ENCODE results near the gene PCDH9. TPM values are rescaled to one million over a fixed set of nuclear protein-coding genes. Genes with fewer than 3 reads are reported as not detected.
A peak's percentile ranks its signal among the peaks of the same experiment; 100 is the strongest.

The PCDH9 gene
- total RNA-seq, 1 donor from 2014 or later, result 5.1 TPM

DNA sequence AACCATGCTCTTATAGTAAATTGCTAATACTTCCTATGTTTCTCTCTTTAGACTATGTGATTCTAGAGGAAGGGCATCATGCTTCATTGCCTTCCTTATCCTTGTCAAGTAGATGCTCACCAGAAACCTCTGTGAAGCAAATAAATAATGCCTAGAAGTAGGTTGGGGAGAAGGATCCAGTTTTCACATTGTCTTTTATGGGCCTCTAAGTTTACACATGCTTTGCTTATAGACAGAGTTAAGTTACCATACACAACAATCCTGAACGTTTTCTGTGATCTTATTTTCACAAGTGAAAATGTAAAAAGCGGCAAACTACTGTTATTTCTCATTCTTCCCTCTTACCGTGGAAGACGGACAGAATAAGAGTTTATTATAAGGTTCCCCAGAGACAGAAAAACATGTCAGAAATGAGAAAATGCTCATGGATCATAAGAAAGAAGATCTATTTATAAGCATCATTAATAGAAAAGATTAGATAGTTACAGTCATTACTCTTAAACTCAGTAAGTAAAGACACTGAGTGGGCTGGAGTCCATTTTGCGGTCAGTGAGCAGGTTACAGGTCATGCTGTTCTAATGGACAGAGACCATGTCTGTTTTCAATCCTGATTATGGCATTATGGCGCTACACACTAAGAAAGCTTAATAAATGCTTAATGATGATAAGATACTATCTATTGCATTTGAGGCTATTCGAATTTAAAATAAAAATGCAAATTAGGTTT lies 723.9 kb downstream of the PCDH9 start:
- no peaks in the 10 kb centered on the region for H3K27me3 ChIP-seq
- H3K4me1 ChIP-seq, result no peaks in the 10 kb centered on the region
- no peak overlapping the region for H3K27ac ChIP-seq
- DNase-seq, result no peak
- TF ChIP-seq, protein P1, sequence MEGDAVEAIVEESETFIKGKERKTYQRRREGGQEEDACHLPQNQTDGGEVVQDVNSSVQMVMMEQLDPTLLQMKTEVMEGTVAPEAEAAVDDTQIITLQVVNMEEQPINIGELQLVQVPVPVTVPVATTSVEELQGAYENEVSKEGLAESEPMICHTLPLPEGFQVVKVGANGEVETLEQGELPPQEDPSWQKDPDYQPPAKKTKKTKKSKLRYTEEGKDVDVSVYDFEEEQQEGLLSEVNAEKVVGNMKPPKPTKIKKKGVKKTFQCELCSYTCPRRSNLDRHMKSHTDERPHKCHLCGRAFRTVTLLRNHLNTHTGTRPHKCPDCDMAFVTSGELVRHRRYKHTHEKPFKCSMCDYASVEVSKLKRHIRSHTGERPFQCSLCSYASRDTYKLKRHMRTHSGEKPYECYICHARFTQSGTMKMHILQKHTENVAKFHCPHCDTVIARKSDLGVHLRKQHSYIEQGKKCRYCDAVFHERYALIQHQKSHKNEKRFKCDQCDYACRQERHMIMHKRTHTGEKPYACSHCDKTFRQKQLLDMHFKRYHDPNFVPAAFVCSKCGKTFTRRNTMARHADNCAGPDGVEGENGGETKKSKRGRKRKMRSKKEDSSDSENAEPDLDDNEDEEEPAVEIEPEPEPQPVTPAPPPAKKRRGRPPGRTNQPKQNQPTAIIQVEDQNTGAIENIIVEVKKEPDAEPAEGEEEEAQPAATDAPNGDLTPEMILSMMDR (IDR thresholded peaks at IDR 0.05), result no peak
- intact Hi-C loops (cut with DNase I), result no loop called here
- H3K9me3 ChIP-seq, result no peaks in the 10 kb centered on the region
- ATAC-seq, result no peak
- H3K4me3 ChIP-seq, result no peak overlapping the region
- no peaks in the 10 kb centered on the region for H3K36me3 ChIP-seq

DNA sequence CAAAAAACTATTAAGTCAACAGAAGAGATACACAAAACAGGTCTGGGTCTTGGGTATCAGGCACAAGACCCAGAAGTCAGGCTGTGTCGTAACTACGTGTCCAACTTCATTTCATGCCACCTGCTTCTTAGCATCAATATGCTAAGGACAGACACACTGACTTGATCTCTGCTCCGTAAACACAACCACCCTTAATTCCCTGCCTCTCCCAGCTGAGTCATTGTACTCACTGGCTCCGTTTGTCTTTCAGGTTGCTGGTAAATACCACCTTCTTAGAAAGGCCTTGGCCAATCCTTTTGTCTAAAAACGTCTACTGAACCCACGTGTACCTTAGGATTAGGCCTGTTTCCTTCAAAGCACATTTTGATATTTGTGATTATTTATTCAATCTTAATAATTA lies 726.2 kb downstream of the PCDH9 start:
- Histone ChIP-seq H3K27me3 (no peaks in the 10 kb centered on the region), H3K27ac (no peak overlapping the region), H3K36me3 (no peaks in the 10 kb centered on the region), H3K4me3 (no peak overlapping the region), H3K9me3 (no peaks in the 10 kb centered on the region), H3K4me1 (no peaks in the 10 kb centered on the region)
- ATAC-seq, result no peak
- intact Hi-C loops (cut with DNase I), result no loop called here
- no peak for DNase-seq
- TF ChIP-seq, protein P1 (IDR thresholded peaks at IDR 0.05), result no peak

DNA sequence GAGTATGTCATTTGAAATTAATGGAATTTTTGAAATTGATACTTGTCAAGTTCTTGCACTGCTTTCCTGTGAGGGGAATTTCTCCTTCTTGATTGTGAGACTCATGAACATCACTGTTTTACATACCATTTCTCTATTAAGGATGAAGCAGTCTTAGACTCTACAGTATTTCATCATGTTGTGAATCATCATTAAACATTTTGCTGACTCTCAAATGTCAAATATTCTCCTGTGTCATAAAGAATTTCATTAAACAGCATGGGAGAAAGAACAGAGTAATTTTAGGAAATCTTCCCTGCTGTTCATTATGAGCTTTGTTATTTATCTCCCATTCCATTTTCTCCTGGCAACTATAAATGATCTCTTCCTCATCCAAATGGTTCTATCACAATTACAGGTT lies 729.0 kb downstream of the PCDH9 start:
- no peaks in the 10 kb centered on the region for H3K9me3 ChIP-seq
- intact Hi-C loops (cut with DNase I), result no loop called here

DNA sequence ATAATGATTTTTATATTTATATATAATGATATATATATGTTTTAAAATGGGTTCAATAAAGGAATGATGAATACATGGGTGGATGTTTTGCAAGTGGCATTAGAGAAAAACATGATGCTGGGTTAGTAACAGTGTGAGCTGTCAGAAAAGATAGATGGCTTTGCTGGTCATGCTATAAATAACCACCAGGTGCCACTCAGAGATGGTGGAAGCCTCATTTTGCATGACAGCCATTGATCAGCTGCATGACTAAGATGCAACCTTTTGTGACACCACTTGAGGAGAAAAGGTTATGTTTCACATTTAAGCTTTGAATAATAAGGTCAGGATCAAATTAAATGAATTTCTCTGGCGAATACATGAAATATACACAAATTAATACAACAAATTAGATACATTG lies 737.7 kb downstream of the PCDH9 start:
- TF ChIP-seq, protein P1 (IDR thresholded peaks at IDR 0.05), result no peak
- DNase-seq (no peak), ATAC-seq (no peak)
- Histone ChIP-seq H3K27me3 (no peaks in the 10 kb centered on the region), H3K27ac (no peak overlapping the region), H3K4me3 (no peak overlapping the region), H3K36me3 (no peaks in the 10 kb centered on the region), H3K9me3 (no peaks in the 10 kb centered on the region), H3K4me1 (no peaks in the 10 kb centered on the region)
- intact Hi-C loops (cut with DNase I), result no loop called here

More for the DNA sequence above, 729.0 kb downstream of the PCDH9 start:
- ATAC-seq, result no peak
- TF ChIP-seq, protein P1 (IDR thresholded peaks at IDR 0.05), result no peak
- Histone ChIP-seq H3K27me3 (no peaks in the 10 kb centered on the region), H3K4me3 (no peak overlapping the region), H3K36me3 (no peaks in the 10 kb centered on the region), H3K27ac (no peak overlapping the region), H3K4me1 (no peaks in the 10 kb centered on the region)
- DNase-seq, result no peak

DNA sequence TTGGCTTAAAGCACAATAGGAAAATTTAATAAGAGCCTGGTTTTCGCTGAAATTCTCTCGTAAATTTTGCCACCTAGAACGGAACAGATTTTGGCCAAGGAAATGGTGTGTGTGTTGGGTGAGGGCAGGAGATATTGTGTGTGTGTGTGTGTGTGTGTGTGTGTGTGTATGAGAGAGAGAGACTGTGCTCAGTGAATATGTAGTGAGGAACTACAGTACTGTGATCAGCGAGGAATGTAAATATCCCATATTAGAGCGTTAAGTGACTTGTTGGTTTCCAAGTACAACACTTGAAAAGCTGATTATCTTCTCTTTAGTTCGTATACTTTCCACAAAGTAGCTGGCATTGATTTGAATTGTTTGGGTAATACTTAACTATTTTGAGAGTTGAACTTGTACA lies 738.9 kb downstream of the PCDH9 start:
- no peaks in the 10 kb centered on the region for H3K9me3 ChIP-seq
- H3K4me3 ChIP-seq, result no peak overlapping the region
- intact Hi-C loops (cut with DNase I), result no loop called here
- no peaks in the 10 kb centered on the region for H3K36me3 ChIP-seq
- no peak for DNase-seq
- peak; percentile 50 for ATAC-seq
- no peak overlapping the region for H3K27ac ChIP-seq
- no peaks in the 10 kb centered on the region for H3K4me1 ChIP-seq
- no peaks in the 10 kb centered on the region for H3K27me3 ChIP-seq
- TF ChIP-seq, protein P1 (IDR thresholded peaks at IDR 0.05), result no peak

DNA sequence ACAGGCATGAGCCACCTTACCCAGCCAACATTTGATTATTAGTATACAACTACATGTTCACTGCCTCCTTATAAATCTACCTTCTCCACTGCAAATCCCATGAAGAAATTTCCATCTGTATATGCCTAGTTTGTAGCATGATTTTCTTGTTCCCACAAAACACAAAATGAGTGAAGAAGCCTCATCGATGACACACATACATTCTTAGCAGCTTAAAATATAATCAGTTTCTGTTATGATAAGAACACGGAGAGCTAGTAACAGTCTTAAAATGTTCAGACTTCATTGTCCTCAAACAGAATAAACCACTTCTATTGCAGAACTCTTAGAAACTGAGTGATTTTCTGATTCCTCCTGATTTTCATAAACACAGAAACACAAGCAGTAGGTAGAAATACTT lies 740.5 kb downstream of the PCDH9 start:
- Histone ChIP-seq H3K27me3 (no peaks in the 10 kb centered on the region), H3K4me1 (no peaks in the 10 kb centered on the region), H3K4me3 (no peak overlapping the region), H3K27ac (no peak overlapping the region), H3K9me3 (no peaks in the 10 kb centered on the region), H3K36me3 (no peaks in the 10 kb centered on the region)
- ATAC-seq, result no peak
- TF ChIP-seq, protein P1 (IDR thresholded peaks at IDR 0.05), result no peak
- no peak for DNase-seq
- intact Hi-C loops (cut with DNase I), result no loop called here
